H1 (cell line): ENCODE results near the gene MED12L. TPM values are rescaled to one million over a fixed set of nuclear protein-coding genes. Genes with fewer than 3 reads are reported as not detected.

Experiments
- EZH2 ChIP-seq: fragments of 200-600 bp; sonication (generic); IDR thresholded peaks from 2 replicates; pipeline ENCODE4 v1.7.1; 2012; ENCODE audit warnings: low read depth, mild to moderate bottlenecking, moderate library complexity, low read length, inconsistent platforms; ENCODE audit not compliant: severe bottlenecking
- KDM4A ChIP-seq: IDR thresholded peaks from one replicate; pipeline ENCODE4 v1.7.1; 2012; ENCODE audit warnings: low read depth, mild to moderate bottlenecking, moderate library complexity, low read length, inconsistent platforms; ENCODE audit not compliant: severe bottlenecking
- KDM5A ChIP-seq: fragments of 200-600 bp; IDR thresholded peaks from 2 replicates; pipeline ENCODE4 v1.7.1; 2012; ENCODE audit warnings: mild to moderate bottlenecking, low read length, inconsistent platforms, mixed read lengths
- NANOG ChIP-seq: IDR thresholded peaks from 2 replicates; pipeline ENCODE4 v1.6.1; 2011; ENCODE audit warnings: low read length, low read depth, mild to moderate bottlenecking, inconsistent platforms; ENCODE audit not compliant: insufficient read depth, poor library complexity, severe bottlenecking
- RNF2 ChIP-seq: fragments of 200-900, 300-1000 bp; sonication (generic); IDR thresholded peaks from 2 replicates; pipeline ENCODE4 v1.7.1; 2016; ENCODE audit warnings: borderline replicate concordance, low read depth, mild to moderate bottlenecking, antibody characterized with exemption, low read length; ENCODE audit not compliant: poor library complexity, severe bottlenecking; ENCODE audit errors: missing control alignments
- SIN3A ChIP-seq, 2 experiments: IDR thresholded peaks in 1 of 2; conservative IDR thresholded peaks in 1 of 2; 2 replicates each; pipeline ENCODE4 v1.6.1; 2011 to 2012; ENCODE audit warnings: low read length in 2 of 2, improper control_type of control experiment in 1 of 2, low read depth in 1 of 2, mild to moderate bottlenecking in 1 of 2
- YY1 ChIP-seq: IDR thresholded peaks from 2 replicates; pipeline ENCODE4 v1.6.1; 2011; ENCODE audit warnings: low read depth, mild to moderate bottlenecking, low read length
- polyA plus RNA-seq, 7 experiments: library from polyadenylated mRNA; depleted of rRNA in 3 of 7; stranded (reverse) in 5 of 7; unstranded in 2 of 7; fragments of >200 nt in 5 of 7; fragments of 200-250 nt in 2 of 7; gene quantifications; 1 replicate in 5 of 7; 2 replicates in 1 of 7; 4 replicates in 1 of 7; pipeline versions ENCODE4 v1.2.1 to v1.2.3, GENCODE V29; 2011 to 2013; ENCODE audit warnings: missing spikeins in 2 of 7, mixed read lengths in 2 of 7
- total RNA-seq: library from RNA; stranded (reverse); fragmentation: NEBNext Ultra II Directional; extraction: Animal tissue kit (Norgen Biotek cat#: 25700); gene quantifications from 2 replicates; pipeline ENCODE4 v1.2.1, GENCODE V29; 2021

The MED12L gene
- total and polyA plus RNA-seq, 2 of the 8 experiments (the other 6 are each of a cell fraction or from before 2014, with no cell fraction given), result 3.6 to 26.2 TPM

DNA sequence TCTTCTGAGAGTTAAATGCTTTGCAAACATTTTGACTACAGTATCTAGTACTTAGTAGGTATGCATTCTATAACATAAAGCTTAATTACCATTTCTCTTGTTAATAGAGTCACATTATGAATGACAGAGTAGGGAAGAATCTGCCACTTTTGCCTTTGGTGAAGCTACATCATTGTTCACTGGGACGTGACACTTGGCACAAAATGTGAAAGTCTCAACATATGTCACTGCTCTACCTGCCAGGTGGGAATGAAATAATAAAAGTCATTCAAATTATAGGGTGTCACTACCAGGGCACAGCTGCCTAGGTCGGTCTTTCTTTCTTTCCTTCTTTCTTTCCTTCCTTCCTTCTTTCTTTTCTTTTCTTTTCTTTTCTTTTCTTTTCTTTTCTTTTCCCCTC, 213.5 kb downstream of the MED12L start (continued):
- TF ChIP-seq RNF2, result no peak
- no peak for TF ChIP-seq SIN3A (conservative IDR thresholded peaks at IDR 0.05 in 1 of 2, IDR thresholded peaks at IDR 0.05 in 1 of 2; ENCODE audit: low read depth in 1 of 2, low read length in 2 of 2)
- no peak for TF ChIP-seq EZH2
- TF ChIP-seq KDM4A, result no peak
- TF ChIP-seq YY1, result no peak
- no peak for TF ChIP-seq NANOG
- no peak for TF ChIP-seq KDM5A
